T47D (cell line): ENCODE data around the gene MTREX.
A peak's percentile ranks its signal among the peaks of the same experiment; 100 is the strongest.

Experiments used
- DNase-seq, 2 experiments: peaks; one replicate each; pipeline versions ENCODE4 v3.0.0 to v3.0.0-alpha.2; 2011 to 2012; ENCODE audit warnings: low read depth in 1 of 2, low spot score in 1 of 2
- JUND ChIP-seq: IDR thresholded peaks from 2 replicates; pipeline ENCODE4 v1.6.1; 2012; ENCODE audit warnings: low read depth
- in situ Hi-C: cut with HindIII; loops from 2 replicates; pipeline ENCODE4 v1.10.0; 2016; ENCODE audit warnings: low sequenced_read_pairs, low pct_unique_long_range_greater_than_20kb

Gene MTREX

DNA sequence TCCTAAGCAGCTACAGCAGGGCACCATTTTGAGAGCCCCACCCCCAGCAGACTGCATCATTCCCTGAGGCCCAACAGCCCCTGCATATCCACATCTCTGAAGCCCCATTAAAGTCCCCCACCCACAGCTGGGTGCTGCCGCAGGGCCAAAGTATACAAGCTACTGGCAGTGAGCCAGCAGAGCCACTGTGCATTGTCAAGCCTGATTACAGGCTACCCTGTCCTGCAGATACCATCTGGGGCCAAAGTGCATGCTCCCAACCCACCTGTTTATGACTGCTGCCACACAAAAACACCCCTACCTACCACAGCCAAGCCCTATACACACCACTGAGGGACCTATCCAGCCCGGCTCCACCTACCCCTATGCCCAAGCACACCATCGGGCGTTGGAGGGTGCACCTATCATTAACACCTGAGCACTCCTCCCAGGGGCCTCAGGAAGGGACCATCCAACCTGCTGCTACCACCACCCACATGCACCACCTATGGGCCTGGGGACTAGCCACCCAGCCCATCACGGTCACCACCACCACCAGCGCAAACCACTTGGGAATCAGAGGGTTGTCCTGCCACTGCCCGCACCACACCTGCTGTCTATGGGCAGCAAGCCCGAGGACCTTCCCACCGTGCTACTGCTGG lies 121.9 kb downstream of the MTREX start:
- TF ChIP-seq JUND: no peak
- in situ Hi-C loops: no loop called here
- no peak for DNase-seq

DNA sequence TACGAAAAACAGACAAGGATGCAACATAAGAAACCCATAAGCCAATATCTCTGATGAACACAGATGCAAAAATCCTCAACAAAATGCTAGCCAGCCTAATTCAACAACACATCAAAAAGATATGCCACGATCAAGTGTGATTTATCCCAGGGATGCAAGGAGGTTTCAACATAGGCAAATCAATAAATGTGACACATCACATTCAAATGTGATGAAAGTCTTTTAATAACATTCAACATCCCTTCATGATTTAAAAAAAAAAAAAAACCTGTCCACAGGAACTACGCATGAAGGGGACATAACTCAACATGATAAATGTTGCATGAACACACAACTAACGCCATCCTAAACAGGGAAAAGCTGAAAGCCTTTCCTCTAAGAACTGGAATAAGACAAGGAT lies 124.8 kb downstream of the MTREX start:
- in situ Hi-C loops: no loop called here
- no peak for DNase-seq
- no peak for TF ChIP-seq JUND

DNA sequence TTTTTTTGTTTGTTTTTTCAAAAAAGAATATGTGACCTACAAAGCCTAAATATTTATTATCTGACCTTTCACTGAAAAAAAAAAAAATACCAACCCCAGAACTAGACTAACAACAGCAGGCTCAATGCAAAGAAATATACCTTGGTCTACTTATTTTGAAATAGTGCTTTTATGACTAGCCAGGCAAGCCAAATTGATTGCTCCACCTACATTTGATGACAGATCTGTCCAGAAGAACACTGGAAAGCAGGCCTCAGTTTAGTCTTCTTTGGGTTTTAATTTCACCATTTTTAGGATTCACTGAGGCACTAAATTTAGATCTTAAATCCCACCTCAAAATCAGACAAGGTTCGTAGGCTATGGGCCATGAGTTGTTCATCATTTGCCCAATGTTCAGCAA lies 129.7 kb downstream of the MTREX start:
- no peak for TF ChIP-seq JUND
- DNase-seq: no peak
- in situ Hi-C loops: no loop called here

DNA sequence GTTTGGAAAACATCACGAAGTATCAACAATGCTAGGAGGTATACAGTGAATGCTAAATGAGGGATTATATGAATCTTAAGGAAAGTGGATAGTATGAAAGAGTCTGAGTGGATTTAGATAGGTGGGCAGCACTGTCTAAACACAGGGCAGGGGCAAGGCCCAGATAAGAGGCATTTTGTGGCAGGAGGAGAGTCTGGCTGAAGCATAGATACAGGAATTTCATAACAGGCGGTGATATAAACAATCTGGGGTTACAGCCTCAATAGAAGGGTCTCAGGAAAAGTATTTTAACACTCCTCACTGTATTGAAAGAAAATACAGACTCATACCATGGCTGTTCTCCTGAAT lies 130.0 kb downstream of the MTREX start:
- no peak for TF ChIP-seq JUND
- in situ Hi-C loops: no loop called here
- no peak for DNase-seq

DNA sequence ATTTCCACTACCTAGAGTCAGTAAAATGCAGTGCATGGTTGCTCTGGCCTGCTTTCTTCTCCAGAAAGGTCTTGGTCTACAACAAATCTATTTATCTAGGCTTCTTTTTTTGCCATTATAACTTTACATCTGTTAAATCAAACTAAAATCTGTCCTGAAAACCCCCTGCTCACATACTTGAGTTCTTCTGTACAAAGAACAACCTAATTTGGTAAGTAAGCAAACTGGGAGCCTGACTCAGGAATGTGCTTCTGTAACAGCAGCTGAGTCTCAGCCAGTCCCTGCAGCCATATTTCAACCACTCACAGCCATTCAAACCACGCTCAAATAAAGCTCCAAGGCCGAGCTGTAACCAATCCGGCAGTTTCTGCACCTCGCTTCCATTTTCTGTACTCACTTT lies 131.2 kb downstream of the MTREX start:
- in situ Hi-C loops: no loop called here
- TF ChIP-seq JUND: no peak
- DNase-seq: peak in 1 of 2 experiments; percentile 23

DNA sequence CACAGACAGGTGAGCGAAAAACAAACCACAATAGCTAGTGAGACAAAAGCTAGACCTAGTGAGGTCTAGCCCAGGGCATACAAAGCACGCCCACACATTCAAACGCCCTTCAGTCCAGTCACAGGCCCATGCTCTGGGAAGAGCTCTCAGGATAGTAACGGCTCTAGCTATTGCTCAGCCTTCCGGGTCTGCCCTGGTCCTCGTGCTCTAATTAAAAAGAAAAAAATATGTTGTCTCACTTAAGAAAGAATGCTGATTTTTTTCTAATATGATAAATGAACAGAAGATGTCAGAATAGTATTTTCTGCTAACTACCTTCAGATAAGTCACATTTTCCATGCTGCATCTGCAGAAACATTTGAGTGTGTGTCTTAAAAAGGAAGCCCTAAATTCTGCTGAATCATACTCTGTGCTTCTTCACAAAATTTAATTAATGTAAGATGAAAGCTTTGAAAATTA lies 132.4 kb downstream of the MTREX start:
- DNase-seq: no peak
- in situ Hi-C loops: no loop called here
- no peak for TF ChIP-seq JUND

DNA sequence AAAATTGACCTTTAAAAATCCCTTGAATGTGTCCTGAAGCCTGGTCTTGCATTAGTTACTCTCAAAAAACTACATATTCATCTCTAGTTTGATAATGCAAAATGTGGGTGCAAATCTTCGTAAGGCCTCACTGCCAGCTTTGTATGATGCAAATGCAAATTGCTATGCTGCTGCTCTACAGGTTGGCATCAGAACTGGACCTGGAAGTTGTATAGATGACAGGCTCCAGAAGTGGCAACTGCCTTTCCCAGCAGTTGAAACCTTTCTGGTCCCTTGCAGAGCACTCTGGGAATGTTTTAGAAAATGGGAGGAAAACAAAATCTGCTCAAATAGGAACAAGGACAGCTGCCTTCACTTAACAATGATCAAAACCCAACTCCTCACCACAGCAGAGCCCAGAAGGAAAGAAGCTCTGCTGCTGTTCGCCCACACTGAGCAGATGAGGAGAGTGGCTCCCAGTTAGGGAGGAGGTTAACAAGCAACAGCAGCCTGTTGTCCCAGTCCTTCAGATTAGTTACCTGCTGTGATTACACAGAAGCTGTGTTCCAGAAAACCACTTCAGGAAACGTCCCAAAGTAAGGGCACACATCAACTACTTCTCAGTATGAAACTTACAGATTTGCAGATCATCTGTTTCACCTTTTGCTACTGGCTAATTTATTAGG lies 133.4 kb downstream of the MTREX start:
- DNase-seq: no peak
- TF ChIP-seq JUND: no peak
- in situ Hi-C loops: no loop called here

DNA sequence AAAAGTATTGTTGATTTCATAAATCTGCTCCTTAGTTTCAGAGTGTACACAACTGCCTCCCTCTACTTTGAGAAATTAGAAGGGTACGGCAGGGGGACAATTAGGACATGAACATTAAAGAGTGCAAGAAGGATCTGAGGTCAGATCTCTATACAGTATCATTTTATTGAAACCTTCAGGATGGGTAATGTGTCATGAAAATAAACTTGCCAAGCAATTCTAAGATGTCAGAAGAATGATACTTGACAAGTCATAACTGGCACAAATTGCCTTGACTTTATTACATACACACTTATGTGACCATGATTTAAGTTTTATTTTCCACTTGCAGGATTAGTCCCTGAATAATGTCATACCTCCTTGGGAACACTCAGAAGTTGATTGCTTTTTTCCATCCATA lies 134.2 kb downstream of the MTREX start:
- TF ChIP-seq JUND: no peak
- in situ Hi-C loops: no loop called here
- no peak for DNase-seq

DNA sequence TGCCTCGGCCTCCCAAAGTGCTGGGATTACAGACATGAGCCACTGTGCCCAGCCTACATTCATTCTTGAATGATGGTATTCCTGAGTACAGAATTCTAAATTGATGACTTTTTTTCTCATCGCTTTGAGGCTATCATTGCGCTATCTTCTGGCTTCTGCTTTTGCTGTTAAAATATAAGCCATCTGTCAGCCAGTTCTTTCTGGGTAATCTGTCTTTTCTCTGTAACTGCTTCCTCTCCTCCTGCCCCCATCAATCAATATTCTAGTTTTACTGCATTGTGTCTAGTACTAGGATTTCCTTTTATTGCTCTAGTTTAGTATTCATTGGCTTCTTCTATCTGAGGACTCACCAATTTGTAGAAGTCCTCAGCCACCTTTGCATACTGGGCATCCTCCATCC lies 138.0 kb downstream of the MTREX start:
- TF ChIP-seq JUND: no peak
- DNase-seq: no peak
- in situ Hi-C loops: no loop called here

DNA sequence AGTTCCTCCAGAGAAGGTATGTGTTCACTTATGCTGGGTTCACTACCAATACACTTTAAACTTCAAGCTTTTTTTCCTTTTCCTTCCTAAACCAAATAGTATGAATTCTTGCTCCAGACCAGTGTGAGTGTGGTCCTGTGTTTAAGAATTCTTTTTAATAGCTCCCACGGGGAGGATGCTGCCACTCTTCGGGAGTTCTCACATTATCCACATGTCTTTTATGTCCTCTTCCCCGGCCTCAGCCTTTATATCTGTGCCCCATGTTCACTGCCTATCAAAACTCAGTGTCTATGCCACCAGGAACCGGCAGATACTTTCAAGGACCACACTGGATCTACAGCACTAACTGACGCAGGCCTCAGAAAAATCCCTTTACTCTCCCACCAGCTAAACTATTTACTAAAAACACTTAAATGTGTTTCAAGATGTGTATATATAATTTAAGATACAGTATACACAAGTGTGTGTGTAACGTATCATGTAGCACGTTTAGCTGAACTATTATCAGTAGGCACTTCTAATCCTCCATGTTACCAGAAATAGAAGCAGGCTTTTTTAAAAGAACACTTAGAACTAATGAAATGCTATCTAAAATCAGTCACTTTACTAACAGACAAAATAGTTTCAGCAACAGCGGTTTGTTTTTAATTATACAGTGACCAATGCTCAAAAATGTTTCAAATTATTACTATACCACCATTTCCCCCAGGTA lies 139.0 kb downstream of the MTREX start:
- in situ Hi-C loops: no loop called here
- TF ChIP-seq JUND: no peak
- DNase-seq: no peak

DNA sequence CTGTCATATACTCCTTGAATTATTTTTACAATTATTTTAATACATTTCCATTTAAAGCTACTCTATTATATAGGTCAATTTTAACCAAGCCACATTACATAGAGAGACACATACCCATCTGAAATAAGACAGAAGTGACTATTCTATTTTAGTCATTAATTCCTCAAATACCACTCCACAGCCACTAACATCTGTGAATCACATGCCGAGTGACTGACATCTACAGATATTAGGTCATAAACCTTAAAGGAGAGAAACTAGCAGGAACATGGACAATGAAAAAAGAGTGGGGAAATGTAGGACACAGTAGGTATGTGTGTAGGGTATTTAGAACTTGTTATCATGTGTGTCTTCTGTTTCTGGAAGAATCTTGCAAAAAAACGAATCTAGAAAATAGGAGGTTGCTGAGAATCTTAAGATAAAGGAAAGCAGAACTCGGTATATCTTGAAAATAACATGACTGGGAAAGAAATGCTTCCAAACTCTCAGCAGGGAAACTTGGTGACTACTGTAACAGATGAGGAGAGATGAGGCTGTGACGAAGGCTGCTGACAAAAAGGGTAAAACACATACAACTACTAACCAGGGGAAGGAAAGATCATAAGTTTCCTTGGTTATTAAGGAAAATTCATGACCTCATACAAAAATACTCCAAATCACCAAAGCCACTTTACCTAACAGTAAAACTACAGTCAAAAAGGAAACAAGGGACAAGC lies 142.4 kb downstream of the MTREX start:
- DNase-seq: no peak
- in situ Hi-C loops: no loop called here
- TF ChIP-seq JUND: no peak

DNA sequence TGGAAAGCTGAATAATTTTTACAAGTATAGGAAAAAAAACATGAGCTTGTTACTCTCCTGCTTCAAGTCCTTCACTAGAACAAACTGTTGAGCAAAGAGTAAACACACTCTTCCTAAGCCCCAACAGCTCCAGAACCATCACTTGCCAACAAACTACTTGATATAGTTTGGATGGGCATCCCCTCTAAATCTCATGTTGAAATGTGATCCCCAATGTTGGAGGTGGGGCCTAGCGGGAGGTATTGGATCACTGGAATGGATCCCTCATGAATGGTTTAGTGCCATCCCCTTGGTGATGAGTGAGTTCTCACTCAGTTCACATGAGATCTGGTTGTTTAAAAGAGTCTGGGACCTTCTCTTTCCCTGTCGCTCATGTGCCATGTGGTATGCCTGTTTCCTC lies 144.2 kb downstream of the MTREX start:
- no peak for TF ChIP-seq JUND
- DNase-seq: no peak
- in situ Hi-C loops: no loop called here

DNA sequence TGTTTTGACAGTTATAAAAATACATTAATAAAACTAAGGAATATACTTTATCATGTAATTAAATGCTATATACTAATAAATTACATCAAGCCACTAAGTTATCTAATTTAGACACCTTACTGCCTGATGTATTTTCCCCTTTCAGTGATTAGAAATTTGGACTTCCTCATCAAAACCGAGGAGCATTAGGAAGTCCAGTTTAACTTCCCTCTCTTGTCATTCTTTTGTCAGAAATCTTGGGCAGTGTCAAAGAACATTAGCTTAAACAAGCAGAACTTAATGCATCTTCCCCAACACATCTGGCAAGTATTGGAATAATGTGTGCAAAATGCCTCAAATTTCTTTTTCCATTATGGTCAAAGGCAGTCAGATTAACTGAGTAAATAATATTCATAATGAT lies 145.4 kb downstream of the MTREX start:
- no peak for TF ChIP-seq JUND
- in situ Hi-C loops: no loop called here
- DNase-seq: no peak
